Activated CD4-positive, alpha-beta T cell treated with anti-CD3 and anti-CD28 coated beads, Interleukin-2, Interleukin-6, amounts not matched to agents 100 ng/mL and 50 ng/mL, durations not matched to agents 16 hours and 8 hours (primary cell): ENCODE data around the gene LONP1.

ENCODE experiments used
- DNase-seq: peaks from one replicate; pipeline ENCODE4 v3.0.0-alpha.2; 2020

The LONP1 gene

DNA sequence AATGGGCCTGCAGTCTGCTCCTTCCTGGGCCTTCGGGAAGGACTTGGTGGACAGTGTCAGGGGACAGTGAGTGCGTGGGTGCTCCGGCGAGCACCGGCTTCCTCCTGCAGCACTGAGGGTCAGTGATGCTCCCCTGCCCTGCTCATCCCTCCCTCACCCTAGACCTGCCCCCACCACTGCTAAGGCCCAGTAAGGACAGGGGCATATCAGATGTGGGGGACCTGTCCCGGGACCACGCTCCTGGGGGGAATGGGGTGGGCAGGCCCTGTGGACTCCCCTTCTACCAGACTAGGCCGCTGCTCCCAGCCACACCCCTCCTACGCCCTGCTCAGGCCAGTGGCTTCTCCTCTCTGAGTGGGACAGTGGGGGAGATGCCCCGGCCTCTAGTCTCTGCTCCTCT is 42.8 kb downstream of the LONP1 start:
- no peak for DNase-seq

DNA sequence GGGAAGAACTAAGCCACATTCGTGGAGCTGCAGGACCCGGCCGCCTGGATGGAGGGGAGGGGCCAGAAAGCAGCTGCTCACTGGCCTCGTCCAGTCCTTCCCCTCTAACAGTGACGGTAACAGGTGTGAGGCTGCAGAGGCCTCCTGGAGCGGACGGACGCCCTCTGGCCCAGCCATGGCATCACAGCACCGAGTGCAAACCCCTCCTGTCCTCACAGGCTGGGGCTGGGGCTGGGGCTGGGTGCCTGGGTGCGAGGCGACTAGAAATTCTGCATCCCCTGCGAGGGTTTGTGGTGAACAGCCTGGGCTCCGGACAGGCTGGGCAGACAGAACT is 43.2 kb downstream of the LONP1 start:
- DNase-seq = no peak

DNA sequence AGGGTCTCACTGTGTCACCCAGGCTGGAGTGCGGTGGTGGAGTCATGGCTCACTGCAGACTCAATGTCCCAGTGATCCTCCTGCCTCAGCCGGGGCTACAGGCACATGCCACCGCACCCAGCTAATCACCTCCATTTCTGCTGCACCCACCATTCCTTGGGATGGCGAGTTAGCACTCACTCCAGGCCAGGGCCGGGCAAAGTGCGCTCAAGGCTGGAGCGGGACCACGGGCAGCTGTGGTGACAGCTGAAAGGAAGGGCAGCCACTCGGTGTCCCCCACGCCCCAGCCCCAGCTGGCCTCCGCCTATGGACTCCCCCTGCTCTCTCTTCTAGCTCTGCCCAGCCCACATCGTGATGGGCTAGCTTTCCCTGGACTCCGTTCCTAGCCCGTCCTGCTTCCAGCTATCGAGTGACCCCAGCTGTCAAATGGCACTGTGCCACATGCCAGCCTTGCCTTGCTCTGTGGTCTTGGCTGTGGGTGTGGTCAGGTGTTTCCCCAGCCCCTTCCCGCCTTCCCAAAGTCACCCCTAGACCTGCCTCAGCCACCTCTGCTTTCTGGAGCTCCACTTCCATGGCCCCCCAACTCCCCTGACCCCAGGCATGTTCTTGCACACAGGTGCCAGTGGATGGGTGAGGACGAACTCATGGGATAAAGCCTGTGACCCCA is 43.7 kb downstream of the LONP1 start:
- DNase-seq = no peak

DNA sequence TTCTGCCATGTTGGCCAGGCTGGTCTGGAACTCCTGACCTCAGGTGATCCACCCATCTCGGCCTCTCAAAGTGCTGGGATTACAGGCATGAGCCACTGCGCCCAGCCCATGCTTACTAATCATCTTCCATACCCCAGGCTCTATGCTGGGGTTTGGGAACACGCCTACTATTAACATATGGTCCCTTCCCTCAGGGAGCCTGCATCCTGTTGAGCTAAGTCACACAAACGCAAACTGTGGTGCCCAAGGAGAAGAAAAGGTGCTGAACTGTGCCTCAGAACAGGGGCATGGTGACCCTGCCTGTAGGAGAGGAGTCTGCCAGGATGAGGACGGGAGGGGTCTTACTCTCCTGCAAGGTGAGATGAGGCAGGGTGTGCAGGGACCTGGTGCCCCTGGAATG is 45.2 kb downstream of the LONP1 start:
- DNase-seq = no peak

DNA sequence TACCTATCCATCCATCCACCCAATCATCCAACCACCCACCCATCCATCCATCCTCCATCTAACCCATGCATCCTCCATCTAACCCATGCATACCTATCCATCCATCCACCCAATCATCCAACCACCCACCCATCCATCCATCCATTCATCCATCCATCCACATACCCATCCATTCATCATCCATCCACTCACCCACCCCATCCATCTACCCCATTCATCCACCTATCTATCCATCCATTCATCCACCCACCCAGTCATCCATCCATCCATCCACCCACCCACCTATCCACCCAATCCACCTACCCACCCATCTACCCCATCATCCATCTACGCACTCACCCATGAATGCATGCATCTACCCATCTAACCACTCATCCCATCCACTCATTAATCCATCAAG is 46.2 kb downstream of the LONP1 start:
- DNase-seq = no peak

DNA sequence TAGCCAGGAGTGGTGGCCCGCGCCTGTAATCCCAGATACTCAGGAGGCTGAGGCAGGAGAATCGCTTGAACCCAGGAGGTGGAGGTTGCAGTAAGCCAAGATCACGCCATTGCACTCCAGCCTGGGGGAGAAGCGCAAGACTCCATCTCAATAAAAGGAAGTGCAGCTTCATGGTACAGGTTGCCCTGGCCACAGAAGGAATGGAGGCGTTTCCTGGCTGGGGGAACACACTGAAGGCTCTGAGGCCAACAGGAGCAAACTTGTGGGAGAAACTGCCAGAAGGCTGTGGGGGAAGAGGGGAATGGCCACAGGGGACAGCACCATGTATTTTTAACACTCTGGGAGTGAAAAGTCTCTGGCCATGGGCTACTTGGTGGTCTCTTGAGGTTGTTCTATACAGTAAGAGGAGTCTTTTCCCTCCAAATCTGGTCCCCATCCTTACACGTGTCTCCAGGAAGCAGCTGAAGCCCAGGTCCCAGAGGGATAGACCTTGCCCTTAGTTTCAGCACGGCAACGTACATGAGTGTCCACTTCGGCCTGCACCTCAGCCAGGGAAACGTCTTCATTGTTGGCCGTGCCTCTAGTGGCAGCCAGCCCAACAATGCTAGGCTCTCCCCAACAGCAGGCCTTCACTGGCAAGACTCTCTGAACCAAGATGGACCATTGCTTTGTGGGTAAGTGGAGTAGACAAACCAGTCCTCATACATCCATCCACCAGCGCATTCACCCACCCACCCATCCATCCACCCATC is 47.1 kb downstream of the LONP1 start:
- no peak for DNase-seq

DNA sequence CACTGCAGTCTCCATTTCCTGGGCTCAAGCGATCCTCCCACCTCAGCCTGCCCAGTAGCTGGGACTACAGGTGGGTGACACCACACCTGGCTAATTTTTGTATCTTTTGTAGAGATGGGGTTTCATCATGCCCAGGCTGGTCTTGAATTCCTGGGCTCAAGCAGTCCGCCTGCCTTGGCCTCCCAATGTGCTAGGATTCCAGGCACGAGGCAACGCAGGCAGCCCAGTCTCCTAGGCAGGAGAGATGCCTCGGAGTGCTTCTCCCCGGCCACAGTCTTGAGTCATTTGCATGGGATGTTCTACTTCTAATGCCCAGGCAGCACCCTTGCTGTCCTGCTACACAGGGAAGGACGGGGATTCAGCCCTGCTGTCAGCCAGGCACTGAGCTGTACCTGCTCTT is 48.3 kb downstream of the LONP1 start:
- no peak for DNase-seq

DNA sequence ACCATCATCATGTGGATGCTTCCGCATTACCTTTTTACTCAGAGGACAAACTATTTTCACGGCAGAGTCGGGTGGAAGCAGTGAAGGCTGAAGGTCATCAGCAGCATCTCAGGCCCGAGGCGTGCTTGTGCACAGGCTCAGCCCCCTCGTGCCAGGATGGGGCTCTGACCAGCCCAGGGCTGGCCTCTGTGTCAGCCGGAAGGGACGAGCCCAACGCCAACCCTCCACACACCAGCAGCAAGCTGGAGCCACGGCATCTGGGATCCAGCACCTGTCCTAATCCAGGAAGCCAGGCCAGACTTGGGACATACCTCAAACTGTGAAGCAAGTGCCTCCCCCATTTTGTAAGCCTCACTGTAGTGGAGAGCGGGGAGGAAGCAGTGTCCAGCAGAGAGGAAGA is 50.7 kb downstream of the LONP1 start:
- DNase-seq = no peak

DNA sequence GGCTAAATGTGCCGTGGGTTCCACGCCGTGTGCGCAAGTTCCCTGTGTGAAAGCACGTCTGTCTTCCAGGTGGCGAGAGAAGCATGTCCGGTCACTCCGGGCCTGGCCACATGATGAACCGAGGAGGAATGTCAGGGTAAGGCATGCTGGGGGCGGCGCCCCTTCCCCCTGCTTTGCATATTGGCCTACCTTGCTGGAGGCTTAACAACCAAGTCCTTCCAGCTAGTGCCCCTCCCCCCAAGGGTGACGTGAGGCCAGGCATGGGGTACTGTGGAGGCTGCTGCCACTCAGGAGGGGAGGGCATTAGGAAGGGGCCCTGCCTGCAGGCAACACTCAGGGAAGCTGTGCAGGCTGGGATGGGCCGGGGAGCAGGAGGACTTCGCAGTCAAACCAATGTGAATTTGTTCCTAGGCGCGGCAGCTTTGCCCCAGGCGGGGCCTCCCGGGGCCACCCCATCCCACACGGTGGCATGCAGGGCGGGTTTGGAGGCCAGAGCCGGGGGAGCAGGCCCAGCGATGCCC is 52.1 kb downstream of the LONP1 start:
- no peak for DNase-seq

DNA sequence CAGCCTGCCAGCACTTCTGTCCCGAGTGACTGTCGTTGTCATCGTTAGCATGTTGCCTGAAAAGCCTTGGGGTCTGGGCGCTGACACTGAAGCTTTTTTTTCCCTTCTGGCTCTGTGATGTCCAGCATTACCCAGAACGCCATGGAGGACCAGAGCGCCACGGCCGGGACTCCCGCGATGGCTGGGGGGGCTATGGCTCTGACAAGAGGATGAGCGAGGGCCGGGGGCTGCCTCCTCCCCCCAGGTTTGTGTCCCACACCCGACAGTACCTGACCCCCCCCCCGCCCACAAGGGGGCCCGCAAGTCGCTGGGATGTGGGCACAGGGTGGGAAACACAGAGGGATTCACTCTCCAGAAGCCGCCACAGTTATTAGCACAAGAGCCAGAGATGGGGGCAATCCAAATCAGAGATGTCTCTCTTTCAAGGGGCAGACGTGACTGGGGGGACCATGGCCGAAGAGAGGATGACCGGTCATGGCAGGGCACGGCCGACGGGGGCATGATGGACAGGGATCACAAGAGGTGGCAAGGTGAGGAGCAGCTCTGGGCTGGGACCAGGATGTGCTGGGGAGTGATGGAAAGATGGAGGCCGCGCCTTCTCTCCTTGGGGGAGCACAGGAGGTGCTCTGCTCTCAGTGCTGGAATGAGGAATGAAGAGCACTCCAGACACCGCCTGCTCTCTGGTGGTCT is 52.9 kb downstream of the LONP1 start:
- DNase-seq = no peak

DNA sequence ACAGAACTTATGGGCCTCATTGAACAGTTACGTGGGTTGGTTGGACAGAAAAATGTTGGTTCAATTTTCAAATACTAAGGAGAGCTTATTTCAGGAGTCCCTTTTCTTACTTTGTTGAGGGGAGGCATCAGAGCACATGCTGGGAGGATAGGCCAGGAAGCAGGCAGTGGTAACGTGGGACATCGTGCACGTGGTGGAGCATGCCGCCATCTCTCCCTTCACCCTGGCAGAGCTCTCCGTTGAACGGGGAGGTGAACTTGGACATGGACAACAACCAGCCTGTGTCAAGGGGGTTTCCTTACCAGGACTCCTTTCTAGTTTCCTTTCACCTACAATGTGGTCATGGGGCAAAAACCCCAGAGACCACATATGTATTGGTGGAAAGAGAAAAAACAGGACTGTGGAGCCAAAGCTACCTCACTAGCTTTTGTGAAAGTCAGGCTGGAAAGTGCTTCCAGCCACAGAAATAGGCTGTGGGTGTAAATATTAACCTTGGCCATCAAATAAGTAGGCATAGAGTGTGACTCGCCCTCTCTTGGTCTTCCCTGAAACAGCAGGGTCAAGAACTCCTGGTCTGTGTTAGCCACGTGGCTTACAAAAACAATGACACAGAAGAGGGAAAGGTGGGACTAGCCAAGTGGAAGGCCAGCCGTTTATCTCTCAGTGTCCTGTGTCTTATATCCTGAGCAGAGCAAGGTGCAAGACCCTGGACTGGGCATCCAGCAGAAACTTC is 54.0 kb downstream of the LONP1 start:
- DNase-seq = no peak

DNA sequence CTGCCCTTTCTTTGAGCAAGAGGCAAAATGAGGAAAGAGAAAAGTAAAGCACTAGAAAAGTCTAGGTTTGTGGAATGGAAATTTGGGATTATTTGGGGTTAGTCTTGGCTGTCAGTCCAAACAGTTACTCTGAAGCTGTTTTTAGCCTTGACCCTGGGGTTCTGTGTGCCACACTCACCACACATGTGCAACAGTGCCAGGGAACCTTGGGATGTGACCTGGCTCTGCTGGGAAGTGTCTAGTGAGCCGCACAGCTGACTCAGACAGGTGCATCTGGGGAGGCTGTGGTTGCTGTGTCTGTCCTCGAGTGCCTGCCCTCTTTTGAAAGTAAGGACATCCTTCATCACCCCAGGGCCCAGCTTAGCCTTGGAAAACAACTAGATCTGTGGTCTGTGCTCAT is 55.4 kb downstream of the LONP1 start:
- DNase-seq = no peak

DNA sequence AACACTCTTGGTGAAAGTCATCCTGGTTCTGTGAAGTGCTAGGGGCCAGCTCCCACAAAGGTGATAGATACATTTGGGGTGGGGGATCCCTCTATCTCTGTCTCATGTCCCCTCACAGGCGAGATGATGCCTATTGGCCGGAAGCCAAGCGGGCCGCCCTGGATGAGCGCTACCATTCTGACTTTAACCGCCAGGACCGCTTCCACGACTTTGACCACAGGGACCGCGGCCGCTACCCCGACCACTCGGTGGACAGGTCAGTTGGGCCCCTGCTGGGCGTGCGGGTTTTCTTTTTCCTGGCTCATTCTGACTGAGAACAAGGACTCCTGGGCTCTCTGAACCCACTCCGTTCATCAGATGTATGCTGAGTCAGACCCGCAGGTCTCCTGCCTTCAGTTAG is 56.0 kb downstream of the LONP1 start:
- DNase-seq = no peak

DNA sequence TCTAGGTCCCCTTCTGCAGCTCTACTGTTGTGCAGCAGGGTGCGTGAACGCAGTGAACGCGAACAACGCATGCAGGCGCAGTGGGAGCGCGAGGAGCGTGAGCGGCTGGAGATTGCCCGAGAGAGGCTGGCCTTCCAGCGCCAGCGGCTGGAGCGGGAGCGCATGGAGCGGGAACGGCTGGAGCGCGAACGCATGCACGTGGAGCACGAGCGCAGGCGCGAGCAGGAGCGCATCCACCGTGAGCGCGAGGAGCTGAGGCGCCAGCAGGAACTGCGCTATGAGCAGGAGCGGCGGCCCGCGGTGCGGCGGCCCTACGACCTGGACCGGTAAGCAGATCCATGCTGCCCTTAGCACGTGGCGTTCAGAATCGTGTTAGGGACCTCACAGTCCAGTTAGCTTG is 58.5 kb downstream of the LONP1 start:
- no peak for DNase-seq

DNA sequence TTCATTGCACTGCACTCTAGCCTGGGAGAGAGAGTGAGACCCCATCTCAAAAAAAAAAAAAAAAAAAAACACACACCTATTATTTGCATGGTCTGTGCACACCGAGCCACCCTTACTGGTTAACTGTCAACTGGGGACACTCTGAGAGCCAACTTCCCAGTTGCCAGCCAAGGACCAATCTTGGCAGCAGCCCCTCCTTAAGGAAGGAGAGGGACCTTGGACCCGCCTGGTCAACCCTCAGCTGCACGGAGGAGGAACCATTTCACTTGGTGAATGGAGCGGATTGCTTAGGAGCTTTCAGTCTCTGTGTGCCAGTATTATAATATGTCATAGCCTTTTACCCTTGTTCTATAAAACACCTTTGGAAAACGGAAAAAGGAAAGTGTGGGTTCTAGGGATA is 64.5 kb downstream of the LONP1 start:
- no peak for DNase-seq

DNA sequence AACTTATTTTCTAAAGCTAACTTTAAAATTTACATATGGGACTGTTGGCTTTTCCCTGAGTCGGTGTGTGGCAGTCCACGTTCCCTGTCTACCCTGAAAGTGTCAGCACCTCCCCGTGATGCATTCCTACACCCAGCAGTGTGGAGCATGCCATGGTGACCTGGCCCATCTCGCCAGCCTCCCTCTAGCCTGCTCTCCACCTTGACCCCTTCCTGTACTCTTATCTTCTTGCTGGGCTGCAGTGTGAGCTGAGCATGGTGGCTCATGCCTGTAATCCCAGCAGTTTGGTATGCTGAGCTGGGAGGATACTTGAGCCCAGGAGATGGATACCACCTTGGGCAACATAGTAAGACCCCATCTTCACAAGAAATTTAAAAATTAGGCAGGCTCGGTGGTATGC is 65.0 kb downstream of the LONP1 start:
- DNase-seq = no peak

DNA sequence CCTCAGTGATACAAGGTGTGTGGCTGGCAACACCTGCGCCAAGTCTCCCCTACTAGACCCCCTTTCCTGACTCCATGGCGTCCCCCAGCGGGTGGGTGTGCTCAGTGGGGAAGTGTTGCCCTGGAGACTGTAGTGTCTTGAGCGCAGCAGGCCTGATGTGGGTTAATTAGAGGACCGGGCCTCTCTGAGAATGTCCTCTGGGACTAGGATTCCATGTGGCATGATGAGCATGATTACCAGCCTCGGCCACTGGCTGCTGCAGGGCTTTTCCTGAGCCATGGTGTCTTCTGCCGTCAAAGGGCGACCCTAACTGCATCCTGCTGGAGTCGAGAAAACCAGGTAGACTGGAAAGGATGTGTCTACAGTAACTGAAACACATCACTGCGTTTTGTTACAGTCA is 67.7 kb downstream of the LONP1 start:
- DNase-seq = no peak

DNA sequence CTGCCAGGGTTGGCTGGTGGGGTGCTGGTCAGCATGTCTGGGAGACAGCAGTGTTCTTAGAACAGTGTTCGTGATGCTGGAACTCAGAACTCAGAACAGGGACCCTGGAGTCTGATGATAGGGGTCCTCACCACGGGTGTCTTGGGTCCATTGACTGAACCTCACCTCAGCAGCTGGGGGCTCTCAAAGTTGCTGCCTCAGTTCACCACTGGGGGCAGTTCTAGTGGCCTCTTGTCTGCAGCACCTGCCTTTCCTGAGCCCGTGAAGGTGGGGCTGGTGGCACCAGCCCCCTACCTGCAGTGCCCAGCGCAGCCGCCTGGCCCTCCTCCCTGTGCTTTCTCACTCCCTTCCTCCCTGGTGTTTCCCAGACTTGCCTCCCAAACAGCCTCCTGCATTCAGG is 68.6 kb downstream of the LONP1 start:
- DNase-seq = no peak

DNA sequence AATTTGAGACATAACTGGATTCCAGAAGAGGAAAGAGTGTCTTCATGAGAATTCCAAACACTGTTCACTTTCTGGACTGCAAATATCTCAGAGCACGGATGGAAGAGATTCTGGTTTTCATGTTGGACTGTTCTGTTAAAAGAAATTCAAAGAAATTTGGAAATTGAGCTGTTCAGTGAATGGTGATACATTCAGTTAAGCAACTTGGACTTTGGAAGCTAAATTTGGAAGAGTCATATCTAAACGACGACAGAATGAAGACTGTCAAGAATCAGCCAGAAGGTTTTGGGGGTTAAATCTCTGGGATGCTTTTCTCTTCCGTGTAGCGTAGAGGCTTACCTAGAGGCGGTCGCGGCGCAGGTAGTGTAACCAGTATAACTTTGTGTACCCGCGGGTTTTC is 71.5 kb downstream of the LONP1 start:
- no peak for DNase-seq

DNA sequence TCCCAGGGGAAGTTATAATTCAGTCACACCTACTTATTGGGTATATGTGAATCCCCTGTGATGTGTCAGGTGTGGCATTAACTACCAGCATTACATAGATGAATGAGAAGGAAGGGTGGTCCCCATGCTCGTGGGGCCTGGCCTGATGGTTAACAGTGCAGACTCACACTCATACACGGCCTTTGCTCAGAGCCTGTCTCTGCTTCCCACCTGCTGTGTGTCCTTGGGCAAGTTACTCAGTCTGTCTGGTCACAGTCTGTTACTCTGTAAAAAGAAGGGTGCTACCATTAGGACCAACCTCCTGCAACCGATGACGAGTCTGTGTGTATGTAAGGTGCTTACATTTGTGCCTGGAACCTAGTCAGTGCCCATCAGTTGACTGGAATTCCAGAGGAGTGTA is 73.2 kb downstream of the LONP1 start:
- DNase-seq = no peak

DNA sequence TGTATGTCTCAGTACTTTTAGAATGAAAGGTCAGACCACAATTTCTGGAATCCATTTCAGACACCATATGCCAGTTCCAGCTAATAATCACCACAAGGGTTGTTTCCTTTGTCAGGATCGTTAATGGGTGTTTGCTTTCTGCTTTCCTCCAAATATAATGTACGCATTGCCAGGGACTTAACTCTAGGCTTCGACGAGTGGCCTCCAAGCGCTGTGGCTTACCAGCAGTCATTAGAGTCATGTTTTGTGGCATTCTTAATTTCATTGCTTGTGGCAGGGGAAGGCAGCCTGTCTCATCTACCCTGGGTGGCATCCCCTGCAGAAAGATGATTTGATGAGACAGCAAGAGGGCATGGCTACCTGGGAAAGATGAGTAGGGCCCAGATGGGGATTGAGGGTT is 74.5 kb downstream of the LONP1 start:
- DNase-seq = no peak

DNA sequence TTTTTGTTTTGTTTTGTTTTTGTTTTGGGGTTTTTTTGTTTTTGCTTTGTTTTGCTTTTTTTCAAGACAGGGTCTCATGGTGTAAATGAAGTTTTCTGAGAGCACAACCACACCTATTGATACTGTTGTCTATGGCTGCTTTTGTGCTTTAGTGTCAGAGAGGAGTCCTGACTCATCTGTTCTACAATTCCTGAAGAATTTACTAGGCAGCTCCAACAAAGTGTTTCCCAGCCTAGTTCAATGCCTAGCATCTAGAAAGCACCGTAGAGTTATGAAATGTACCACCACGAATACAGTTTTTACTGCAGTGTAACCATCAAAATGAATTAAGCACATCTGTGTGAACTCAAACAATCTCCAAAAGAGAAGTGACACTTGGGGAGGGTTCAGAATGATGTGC is 75.9 kb downstream of the LONP1 start:
- no peak for DNase-seq

DNA sequence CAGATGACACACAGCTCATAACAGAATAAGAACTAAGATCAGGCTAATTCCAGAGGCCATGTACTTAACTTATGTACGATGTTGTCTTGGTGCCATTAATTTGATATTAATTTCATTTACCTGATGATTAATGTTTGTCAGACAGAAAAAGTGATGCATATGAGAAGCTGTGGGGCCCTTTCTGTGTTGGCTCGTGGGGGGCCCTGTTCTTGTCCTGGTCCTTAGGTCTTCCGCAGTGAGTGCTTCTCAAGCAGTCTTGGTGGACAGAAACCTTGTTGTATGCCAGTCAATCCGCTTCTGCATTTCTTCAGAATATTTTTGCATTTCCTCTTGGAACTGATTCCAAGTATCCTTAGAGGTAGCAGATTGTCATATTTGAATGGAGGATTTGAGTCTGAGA is 76.9 kb downstream of the LONP1 start:
- no peak for DNase-seq

DNA sequence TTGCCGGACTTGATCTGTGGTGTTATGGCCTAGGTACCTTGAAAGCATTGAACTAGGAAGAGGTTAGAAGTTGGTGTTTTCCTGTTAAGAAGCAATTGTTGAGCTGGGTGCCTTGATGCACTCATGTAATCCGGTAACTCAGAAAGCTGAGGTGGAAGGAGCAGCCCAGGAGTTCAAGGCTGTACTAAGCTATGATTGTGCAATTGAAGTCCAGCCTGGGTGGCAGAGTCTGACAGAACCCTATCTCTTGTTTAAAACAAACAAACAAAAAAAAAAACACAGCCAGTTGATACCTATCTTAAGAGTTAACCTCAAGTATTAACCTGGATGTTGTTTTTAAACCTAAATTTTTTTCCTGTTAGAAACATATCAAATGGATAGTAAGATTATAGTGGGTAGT is 77.7 kb downstream of the LONP1 start:
- DNase-seq = no peak
